ENCODE results near the gene KATNAL1. TPM values are rescaled to one million over a fixed set of nuclear protein-coding genes. Genes with fewer than 3 reads are reported as not detected.

The KATNAL1 gene
- total RNA-seq, 1 experiment from 2014 or later: 6.1 TPM

DNA sequence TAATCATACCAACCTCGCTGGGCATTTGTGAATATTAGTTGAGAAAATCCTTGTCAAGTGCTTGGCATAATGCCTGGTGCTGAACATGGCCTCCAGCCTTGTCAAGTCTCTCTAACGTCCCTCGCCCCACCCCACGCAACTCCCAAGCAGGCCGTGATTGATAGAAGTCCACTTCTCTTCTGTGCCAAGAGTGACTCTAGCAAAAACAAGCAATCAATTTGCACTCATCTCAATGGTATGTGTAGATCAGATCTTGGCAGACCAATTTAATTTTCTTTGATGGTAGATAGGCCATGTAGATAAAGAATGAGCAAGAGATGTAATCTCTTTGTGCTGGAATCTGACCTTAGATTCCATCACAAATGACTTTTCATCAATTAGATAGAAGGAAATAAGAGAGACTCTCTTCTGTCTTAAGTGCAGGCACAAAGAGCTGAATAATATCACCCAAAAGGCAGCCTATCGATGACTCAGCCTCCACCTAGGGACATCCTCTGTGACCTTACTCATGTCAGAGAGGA is 31.0 kb upstream of the KATNAL1 start:
- Mint-ChIP-seq H3K4me3 (ENCODE audit: unreplicated experiment) (no peak overlapping the region), H3K9me3 (ENCODE audit: unreplicated experiment) (no peaks in the 10 kb centered on the region), H3K27ac (ENCODE audit: low read depth, unreplicated experiment) (no peak overlapping the region), H3K36me3 (ENCODE audit: insufficient read depth, unreplicated experiment) (no peaks in the 10 kb centered on the region), H3K27me3 (ENCODE audit: insufficient read depth, unreplicated experiment) (no peaks in the 10 kb centered on the region), H3K4me1 (ENCODE audit: insufficient read depth, unreplicated experiment) (peaks cover 54% of the 10 kb centered on the region)
- TF ChIP-seq, protein P1, sequence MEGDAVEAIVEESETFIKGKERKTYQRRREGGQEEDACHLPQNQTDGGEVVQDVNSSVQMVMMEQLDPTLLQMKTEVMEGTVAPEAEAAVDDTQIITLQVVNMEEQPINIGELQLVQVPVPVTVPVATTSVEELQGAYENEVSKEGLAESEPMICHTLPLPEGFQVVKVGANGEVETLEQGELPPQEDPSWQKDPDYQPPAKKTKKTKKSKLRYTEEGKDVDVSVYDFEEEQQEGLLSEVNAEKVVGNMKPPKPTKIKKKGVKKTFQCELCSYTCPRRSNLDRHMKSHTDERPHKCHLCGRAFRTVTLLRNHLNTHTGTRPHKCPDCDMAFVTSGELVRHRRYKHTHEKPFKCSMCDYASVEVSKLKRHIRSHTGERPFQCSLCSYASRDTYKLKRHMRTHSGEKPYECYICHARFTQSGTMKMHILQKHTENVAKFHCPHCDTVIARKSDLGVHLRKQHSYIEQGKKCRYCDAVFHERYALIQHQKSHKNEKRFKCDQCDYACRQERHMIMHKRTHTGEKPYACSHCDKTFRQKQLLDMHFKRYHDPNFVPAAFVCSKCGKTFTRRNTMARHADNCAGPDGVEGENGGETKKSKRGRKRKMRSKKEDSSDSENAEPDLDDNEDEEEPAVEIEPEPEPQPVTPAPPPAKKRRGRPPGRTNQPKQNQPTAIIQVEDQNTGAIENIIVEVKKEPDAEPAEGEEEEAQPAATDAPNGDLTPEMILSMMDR (IDR thresholded peaks at IDR 0.05; ENCODE audit: unreplicated experiment): no peak
- DNase-seq (ENCODE audit: unreplicated experiment): peak; percentile 14
- ChIA-PET POLR2A (interaction anchor here (1.0 to 1.3 kb wide), 3 partner anchors 10 to 57 kb away, joined by 3 to 5 read pairs (median 3); no protein-coding TSS in a partner anchor), CTCF (interaction anchor here (1.0 kb wide), 1 partner anchor 119 kb away, joined by 3 read pairs; no protein-coding TSS in a partner anchor)
- intact Hi-C loops (cut with micrococcal nuclease): no loop called here
- BruUV-seq (replicated peaks): no TSS peak

DNA sequence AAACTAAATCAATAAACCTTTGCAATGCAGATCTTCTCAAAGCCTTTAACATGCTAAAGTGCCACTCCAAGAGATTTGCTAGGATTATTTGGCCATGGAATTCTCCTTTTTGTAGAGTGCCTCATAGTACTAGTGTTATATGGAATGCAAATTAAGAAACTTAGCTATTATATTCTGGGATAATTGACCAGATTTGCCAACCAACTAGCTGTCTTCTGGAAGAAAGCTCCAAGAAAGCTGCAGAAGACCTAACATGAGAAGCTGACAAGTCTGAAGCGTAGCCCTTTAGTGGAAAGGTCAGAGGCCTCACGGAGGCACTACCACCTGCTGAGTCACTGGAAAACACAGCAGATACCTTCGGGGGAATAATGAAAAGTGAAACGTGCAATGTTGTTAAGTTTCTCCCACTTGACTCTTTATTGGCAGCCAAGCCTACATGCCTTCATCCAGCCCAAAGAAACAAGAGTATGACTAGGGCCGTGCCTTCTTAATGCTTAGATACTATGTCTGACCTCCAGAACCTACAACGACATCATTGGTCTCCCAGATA is 29.8 kb upstream of the KATNAL1 start:
- no peak for DNase-seq (ENCODE audit: unreplicated experiment)
- ChIA-PET CTCF (interaction anchor here (0.7 to 1.0 kb wide), 5 partner anchors 9 to 899 kb away, joined by 3 read pairs; no protein-coding TSS in a partner anchor), POLR2A (interaction anchor here (1.2 kb wide), 1 partner anchor 30 kb away, joined by 3 read pairs; no protein-coding TSS in a partner anchor)
- H3K4me3 Mint-ChIP-seq (ENCODE audit: unreplicated experiment): no peak overlapping the region
- intact Hi-C loops (cut with micrococcal nuclease): no loop called here
- H3K27me3 Mint-ChIP-seq (ENCODE audit: insufficient read depth, unreplicated experiment): no peaks in the 10 kb centered on the region
- TF ChIP-seq, protein P1 (IDR thresholded peaks at IDR 0.05; ENCODE audit: unreplicated experiment): no peak
- no peak overlapping the region for H3K27ac Mint-ChIP-seq (ENCODE audit: low read depth, unreplicated experiment)
- BruUV-seq (replicated peaks): no TSS peak
- peaks cover 44% of the 10 kb centered on the region for H3K4me1 Mint-ChIP-seq (ENCODE audit: insufficient read depth, unreplicated experiment)
- H3K9me3 Mint-ChIP-seq (ENCODE audit: unreplicated experiment): no peaks in the 10 kb centered on the region
- no peaks in the 10 kb centered on the region for H3K36me3 Mint-ChIP-seq (ENCODE audit: insufficient read depth, unreplicated experiment)

DNA sequence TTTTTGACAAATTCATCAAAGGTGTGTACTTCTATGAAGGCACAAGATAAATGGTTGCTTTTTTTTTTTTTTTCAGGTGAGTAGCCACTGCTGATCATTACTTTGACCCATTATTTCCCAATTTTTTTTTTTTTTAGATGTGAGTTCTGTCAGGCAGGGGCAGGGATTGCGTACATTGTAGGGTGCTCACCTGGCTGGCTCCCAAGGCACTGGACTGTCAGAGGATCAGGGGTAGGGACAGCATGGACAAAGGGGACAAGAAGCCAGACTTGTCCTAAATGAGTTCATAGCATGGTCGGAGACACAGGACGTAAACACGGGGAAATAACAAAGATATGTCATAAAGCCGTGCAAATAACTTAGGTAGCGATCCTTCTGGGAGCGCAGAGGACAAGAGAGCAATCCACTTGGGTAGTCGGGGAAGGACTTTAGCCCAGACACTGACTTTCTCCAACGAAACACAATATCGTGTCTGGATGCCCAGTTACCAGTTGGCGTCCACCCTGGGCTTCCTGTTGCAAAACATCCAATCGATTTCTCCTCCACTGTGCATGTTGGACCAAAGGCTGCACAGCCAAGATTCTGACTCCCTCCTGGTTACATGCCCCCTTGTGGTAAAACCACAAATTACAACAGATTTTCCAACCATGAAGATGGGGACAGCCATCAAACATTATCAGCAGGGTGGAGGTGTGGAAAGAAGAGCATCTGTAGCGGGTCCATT is 27.5 kb upstream of the KATNAL1 start:
- DNase-seq (ENCODE audit: unreplicated experiment): peak; percentile 57
- TF ChIP-seq, protein P1 (IDR thresholded peaks at IDR 0.05; ENCODE audit: unreplicated experiment): peak; percentile 32
- no TSS peak for BruUV-seq (replicated peaks)
- H3K4me3 Mint-ChIP-seq (ENCODE audit: unreplicated experiment): no peak overlapping the region
- no peaks in the 10 kb centered on the region for H3K27me3 Mint-ChIP-seq (ENCODE audit: insufficient read depth, unreplicated experiment)
- H3K36me3 Mint-ChIP-seq (ENCODE audit: insufficient read depth, unreplicated experiment): no peaks in the 10 kb centered on the region
- H3K27ac Mint-ChIP-seq (ENCODE audit: low read depth, unreplicated experiment): no peak overlapping the region
- ChIA-PET POLR2A (no interaction called here), CTCF (interaction anchor here (0.6 to 1.5 kb wide), 2 partner anchors 115 to 205 kb away, joined by 3 to 4 read pairs; no protein-coding TSS in a partner anchor)
- intact Hi-C loops (cut with micrococcal nuclease): loop anchor here (2.0 kb wide), 1 partner anchor 202 kb away; no protein-coding TSS in a partner anchor
- H3K4me1 Mint-ChIP-seq (ENCODE audit: insufficient read depth, unreplicated experiment): peaks cover 22% of the 10 kb centered on the region
- H3K9me3 Mint-ChIP-seq (ENCODE audit: unreplicated experiment): no peaks in the 10 kb centered on the region

DNA sequence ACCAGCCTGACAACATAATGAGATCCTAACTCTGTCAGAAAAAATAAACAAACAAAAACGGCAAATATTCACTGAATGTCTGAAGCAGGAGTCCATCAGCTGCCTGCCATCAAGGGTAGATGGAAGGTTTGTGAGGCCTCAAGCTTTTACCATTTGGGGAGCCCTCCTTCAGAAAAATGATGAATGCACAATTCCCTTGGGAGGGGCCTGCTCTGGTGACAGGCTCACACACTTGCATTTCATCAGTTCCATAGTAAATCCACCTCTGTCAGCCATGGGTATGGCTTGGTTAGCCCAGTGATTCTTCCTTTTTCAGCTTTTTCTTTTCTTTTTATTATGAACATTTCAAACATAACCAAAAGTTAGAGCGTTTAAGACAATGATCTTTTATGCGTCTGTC is 26.3 kb upstream of the KATNAL1 start:
- ChIA-PET CTCF (interaction anchor here (0.9 kb wide), 2 partner anchors 18 to 202 kb away, joined by 3 read pairs; no protein-coding TSS in a partner anchor), POLR2A (no interaction called here)
- no peaks in the 10 kb centered on the region for H3K36me3 Mint-ChIP-seq (ENCODE audit: insufficient read depth, unreplicated experiment)
- DNase-seq (ENCODE audit: unreplicated experiment): no peak
- H3K27me3 Mint-ChIP-seq (ENCODE audit: insufficient read depth, unreplicated experiment): no peaks in the 10 kb centered on the region
- no TSS peak for BruUV-seq (replicated peaks)
- no peak overlapping the region for H3K4me3 Mint-ChIP-seq (ENCODE audit: unreplicated experiment)
- H3K4me1 Mint-ChIP-seq (ENCODE audit: insufficient read depth, unreplicated experiment): peaks cover 15% of the 10 kb centered on the region
- TF ChIP-seq, protein P1 (IDR thresholded peaks at IDR 0.05; ENCODE audit: unreplicated experiment): no peak
- no peaks in the 10 kb centered on the region for H3K9me3 Mint-ChIP-seq (ENCODE audit: unreplicated experiment)
- intact Hi-C loops (cut with micrococcal nuclease): loop anchor here (2.0 kb wide), 1 partner anchor 201 kb away; no protein-coding TSS in a partner anchor
- H3K27ac Mint-ChIP-seq (ENCODE audit: low read depth, unreplicated experiment): no peak overlapping the region
